GM06990 (cell line): ENCODE measurements around the gene CCBE1.
A peak's percentile ranks its signal among the peaks of the same experiment; 100 is the strongest.

Experiments
- DNase-seq: peaks from one replicate; pipeline ENCODE4 v3.0.0-alpha.2; 2011; ENCODE audit not compliant: insufficient read length; ENCODE audit errors: extremely low read depth
- H3K27me3 ChIP-seq: replicated peaks from 2 replicates; pipeline ENCODE4 v1.6.0; 2011; ENCODE audit warnings: low read length; ENCODE audit not compliant: control insufficient read depth, insufficient read depth
- H3K36me3 ChIP-seq: 2 replicates; pipeline ENCODE4 v1.5.1; 2011; ENCODE audit warnings: low read length; ENCODE audit not compliant: control insufficient read depth, insufficient read depth
- H3K4me3 ChIP-seq: replicated peaks from 2 replicates; pipeline ENCODE4 v1.5.1; 2011; ENCODE audit warnings: low read depth, mild to moderate bottlenecking, control low read depth, low read length
- TF ChIP-seq, protein P1 (sequence below): IDR thresholded peaks from 2 replicates; pipeline ENCODE4 v1.5.1; 2011; ENCODE audit warnings: low read length, control low read depth, mild to moderate bottlenecking, inconsistent platforms; ENCODE audit not compliant: insufficient read depth, poor library complexity, severe bottlenecking

Gene CCBE1

GRCh38 chr18:59633961-59634485 is 63.2 kb downstream of the CCBE1 start:
- no peak for DNase-seq
- TF ChIP-seq, protein P1, sequence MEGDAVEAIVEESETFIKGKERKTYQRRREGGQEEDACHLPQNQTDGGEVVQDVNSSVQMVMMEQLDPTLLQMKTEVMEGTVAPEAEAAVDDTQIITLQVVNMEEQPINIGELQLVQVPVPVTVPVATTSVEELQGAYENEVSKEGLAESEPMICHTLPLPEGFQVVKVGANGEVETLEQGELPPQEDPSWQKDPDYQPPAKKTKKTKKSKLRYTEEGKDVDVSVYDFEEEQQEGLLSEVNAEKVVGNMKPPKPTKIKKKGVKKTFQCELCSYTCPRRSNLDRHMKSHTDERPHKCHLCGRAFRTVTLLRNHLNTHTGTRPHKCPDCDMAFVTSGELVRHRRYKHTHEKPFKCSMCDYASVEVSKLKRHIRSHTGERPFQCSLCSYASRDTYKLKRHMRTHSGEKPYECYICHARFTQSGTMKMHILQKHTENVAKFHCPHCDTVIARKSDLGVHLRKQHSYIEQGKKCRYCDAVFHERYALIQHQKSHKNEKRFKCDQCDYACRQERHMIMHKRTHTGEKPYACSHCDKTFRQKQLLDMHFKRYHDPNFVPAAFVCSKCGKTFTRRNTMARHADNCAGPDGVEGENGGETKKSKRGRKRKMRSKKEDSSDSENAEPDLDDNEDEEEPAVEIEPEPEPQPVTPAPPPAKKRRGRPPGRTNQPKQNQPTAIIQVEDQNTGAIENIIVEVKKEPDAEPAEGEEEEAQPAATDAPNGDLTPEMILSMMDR = no peak
- Histone ChIP-seq H3K27me3 (no peaks in the 10 kb centered on the region; the same call in 1 of the 2 replicates), H3K36me3 (no peaks in the 10 kb centered on the region), H3K4me3 (no peak overlapping the region)

- H3K36me3 ChIP-seq = no peaks in the 10 kb centered on the region
- TF ChIP-seq, protein P1 = no peak
- no peaks in the 10 kb centered on the region; the same call in 1 of the 2 replicates for H3K27me3 ChIP-seq
- no peak for DNase-seq
- no peak overlapping the region for H3K4me3 ChIP-seq
Measured at GRCh38 chr18:59633317-59633716, 63.9 kb downstream of the CCBE1 start.

DNA sequence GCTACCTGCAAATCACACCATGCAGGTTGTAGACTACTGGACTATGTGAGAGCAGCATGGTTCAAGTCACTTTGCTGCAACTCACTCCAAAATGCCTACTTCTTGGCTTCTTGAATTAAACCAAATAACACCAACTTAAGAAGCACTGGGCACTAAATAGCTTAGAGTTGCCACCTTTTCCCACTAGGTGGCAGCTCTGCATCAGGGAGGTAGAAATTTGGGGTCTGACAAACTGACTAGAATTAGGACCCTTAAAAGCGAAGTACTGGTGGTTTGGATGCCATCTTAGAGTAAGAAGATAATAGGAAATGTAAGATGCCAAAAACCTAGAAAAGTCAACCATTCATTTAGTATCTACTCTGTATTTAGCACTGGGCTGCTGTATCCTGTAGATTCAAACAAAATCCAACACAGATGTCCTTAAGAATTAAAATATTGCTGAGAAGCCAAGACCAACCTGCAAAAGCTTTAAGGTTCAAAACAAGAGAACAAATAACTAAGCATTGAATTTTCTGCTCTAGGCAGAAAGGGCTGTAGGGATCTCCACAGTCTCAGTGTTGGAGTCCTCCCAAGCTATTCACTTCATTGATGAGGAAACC is 65.5 kb downstream of the CCBE1 start:
- DNase-seq = no peak
- H3K27me3 ChIP-seq = no peaks in the 10 kb centered on the region; the same call in 1 of the 2 replicates
- no peaks in the 10 kb centered on the region for H3K36me3 ChIP-seq
- H3K4me3 ChIP-seq = no peak overlapping the region
- TF ChIP-seq, protein P1 = peak; percentile 77

GRCh38 chr18:59629894-59630293 is 67.3 kb downstream of the CCBE1 start:
- no peak overlapping the region for H3K4me3 ChIP-seq
- TF ChIP-seq, protein P1 = no peak
- H3K36me3 ChIP-seq = no peaks in the 10 kb centered on the region
- DNase-seq = no peak
- H3K27me3 ChIP-seq = no peaks in the 10 kb centered on the region

DNA sequence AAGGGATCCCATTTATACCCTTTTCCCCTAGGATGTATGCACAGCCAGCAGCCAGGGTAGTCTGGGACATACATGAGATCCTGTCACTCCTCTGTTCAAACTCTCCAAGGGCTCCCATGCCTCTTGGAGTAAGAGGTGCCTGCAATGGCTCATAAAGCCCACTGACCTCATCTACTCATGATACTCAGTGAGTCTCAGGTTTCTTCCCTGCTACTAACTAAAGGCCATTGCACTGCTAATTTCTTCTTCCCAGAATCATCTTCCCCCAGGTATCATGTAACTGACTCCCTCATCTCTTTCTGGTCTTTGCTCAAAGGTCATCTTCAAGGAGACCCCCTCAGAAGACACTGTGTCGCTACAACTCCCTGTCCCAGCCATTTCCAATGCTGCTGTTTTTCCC is 68.2 kb downstream of the CCBE1 start:
- Histone ChIP-seq H3K27me3 (no peaks in the 10 kb centered on the region), H3K36me3 (no peaks in the 10 kb centered on the region), H3K4me3 (no peak overlapping the region)
- DNase-seq = no peak
- TF ChIP-seq, protein P1 = no peak

DNA sequence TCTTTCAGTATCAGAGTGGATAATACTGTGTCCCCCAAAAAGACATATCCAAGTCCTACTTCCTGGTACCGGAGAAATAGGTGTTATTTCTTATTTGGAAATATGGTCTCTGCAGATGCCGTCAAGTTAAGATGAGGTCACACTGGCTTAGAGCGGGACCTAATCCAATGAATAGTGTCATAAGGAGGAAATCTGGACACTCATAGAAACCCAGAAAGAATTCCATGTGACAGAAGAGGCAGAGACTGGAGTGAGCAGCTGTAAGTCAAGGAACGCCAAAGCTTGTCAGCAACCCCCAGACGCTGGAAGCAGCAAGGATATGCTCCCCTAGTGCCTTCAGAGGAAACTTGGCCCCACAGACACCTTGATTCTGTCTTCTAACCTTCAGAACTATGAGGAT is 69.8 kb downstream of the CCBE1 start:
- H3K27me3 ChIP-seq = no peaks in the 10 kb centered on the region; the same call in 1 of the 2 replicates
- TF ChIP-seq, protein P1 = no peak

More for the DNA sequence above, 69.8 kb downstream of the CCBE1 start:
- Histone ChIP-seq H3K36me3 (no peaks in the 10 kb centered on the region), H3K4me3 (no peak overlapping the region)
- no peak for DNase-seq
